GM13976 (cell line): Measurements from ENCODE around the gene HOXC6.

Experiments used
- DNase-seq: peaks from one replicate; pipeline ENCODE4 v3.0.0; 2012; ENCODE audit warnings: low spot score
- in situ Hi-C: fragments of 300-500 bp; cut with MboI; formaldehyde crosslinking; loops from one replicate; pipeline ENCODE4 v1.12.0; 2022; ENCODE audit warnings: low sequenced_read_pairs, mixed read lengths, inconsistent platforms; ENCODE audit not compliant: unreplicated experiment
- TF ChIP-seq, protein P1 (sequence below): IDR thresholded peaks from 2 replicates; pipeline ENCODE4 v1.5.1; 2012; ENCODE audit warnings: borderline replicate concordance, mild to moderate bottlenecking; ENCODE audit not compliant: insufficient read depth; ENCODE audit errors: extremely low read depth, missing control alignments, control extremely low read depth

HOXC6 gene

DNA sequence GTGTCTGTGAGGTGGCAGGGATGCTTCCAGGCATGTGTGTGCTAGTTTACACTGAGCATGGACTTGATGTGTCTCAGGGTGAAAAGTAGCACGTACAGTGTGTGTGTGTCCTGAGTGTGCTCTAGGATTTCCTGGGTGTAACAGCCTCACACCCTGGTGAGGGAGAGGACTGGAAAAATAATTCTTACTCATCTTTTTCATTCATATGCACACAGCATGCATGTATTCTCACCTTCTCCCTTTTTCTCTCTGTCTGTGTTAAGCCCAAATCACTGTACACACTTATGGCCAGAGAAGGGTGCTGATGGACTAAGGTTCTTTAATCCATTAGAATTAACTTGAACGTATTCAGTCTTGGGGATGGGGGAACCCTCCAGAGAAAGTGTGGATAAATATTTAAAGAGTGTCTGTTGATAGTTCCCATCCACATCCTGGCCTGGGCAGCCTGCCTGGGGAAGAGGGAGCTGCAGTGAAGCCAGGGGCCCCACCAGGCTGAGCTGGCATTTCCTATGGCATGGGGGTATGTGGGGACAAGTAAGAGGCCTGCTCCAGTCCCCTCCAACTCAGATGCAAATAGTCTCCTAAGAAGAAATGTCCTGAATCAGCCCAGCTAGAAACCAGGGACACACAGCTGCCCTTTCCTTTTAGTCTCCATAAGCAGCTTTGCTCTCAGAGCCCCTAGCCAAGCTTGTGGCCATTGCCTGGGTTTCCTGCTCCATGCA, 20.5 kb upstream of the HOXC6 start:
- DNase-seq = no peak
- TF ChIP-seq, protein P1, sequence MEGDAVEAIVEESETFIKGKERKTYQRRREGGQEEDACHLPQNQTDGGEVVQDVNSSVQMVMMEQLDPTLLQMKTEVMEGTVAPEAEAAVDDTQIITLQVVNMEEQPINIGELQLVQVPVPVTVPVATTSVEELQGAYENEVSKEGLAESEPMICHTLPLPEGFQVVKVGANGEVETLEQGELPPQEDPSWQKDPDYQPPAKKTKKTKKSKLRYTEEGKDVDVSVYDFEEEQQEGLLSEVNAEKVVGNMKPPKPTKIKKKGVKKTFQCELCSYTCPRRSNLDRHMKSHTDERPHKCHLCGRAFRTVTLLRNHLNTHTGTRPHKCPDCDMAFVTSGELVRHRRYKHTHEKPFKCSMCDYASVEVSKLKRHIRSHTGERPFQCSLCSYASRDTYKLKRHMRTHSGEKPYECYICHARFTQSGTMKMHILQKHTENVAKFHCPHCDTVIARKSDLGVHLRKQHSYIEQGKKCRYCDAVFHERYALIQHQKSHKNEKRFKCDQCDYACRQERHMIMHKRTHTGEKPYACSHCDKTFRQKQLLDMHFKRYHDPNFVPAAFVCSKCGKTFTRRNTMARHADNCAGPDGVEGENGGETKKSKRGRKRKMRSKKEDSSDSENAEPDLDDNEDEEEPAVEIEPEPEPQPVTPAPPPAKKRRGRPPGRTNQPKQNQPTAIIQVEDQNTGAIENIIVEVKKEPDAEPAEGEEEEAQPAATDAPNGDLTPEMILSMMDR = no peak
- in situ Hi-C loops = no loop called here

DNA sequence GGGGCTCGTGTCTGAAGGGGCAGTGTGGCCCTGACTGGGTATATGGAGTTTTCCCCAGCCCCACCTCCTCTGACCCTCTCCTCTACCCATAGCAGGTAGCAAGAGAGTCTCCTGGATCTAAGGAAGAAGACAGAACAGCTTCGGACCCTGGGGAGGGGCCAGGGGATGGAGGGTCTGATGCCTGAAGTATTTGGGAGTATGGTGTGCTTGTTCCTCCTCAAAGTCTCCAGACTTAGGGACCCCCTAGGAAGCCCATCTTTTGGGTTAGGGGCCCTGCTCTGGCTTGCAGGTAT, 20.0 kb upstream of the HOXC6 start:
- no peak for DNase-seq
- TF ChIP-seq, protein P1 = no peak
- in situ Hi-C loops = no loop called here

DNA sequence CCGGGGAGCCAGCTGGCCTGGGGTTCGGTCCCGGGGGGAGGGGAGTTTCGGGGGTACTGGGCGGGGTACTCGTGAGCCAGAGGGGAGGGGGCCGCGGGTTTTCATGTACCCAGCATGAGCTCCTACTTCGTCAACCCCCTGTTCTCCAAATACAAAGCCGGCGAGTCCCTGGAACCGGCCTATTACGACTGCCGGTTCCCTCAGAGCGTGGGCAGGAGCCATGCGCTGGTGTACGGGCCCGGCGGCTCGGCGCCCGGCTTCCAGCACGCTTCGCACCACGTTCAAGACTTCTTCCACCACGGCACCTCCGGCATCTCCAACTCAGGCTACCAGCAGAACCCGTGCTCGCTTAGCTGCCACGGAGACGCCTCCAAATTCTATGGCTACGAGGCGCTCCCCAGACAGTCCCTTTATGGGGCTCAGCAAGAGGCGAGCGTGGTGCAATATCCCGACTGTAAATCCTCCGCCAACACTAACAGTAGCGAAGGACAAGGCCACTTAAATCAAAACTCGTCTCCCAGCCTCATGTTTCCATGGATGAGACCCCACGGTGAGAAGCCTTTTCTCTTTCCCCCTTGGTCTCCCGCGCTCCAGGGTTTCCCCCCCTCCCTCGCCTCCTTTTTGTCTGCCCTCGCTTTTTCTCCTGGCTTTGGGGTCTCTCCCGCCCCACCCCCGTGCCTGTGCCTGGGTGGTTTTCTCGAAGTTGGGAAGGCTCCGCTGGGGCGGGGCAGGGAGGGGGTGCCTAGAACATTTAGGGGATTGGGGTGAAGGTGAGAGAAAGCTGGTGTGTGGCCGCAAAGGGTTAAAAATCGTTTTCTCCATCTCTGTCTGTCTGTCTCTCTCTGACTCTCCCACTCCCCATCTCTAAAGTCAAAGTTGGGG, 18.8 kb upstream of the HOXC6 start:
- in situ Hi-C loops = no loop called here
- TF ChIP-seq, protein P1 = no peak

DNA sequence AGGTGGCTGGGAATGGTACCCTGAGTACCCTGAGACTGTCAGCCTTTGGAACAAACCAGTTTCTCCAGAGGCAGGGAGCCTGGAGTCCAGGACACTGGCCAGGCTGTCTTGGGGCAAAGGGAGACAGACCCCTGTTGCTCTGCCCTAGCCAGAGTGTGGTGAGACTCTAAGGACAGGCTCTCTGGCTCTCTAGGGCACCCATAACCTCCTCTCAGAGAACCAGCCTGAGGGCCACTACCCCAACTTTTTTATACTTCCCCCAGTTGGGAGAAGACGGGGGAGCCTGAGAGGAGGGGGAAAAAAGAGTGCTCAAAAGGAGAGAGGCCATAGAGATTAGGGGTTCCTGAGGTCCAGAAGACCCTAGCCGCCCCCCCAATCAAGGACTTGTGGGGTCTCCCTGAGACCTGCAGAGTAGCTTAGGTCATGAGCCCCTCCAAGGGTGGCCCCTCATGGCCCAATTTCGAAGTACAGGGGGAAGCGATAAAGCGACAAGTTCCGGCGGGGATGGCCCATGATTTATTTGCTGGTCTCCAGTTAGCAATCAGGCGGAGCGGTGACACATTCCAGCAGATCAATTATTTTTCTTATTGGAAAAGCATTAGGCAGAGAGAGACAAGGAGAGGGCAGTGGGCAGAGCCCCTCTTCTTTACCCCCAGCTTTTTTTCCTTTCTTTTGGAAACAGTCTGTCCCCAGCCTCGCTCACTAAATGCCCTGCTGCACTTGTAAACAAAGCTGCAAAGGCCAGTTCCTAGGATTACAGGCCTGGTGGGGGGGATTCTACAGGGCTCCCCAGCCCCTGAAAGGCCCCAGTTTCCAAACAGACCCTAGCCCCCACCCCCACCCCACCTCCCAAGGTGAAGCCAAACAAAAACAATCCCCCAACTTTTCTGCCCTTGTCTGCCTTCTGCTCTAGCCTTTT, 17.9 kb upstream of the HOXC6 start:
- no peak for DNase-seq
- in situ Hi-C loops = no loop called here
- TF ChIP-seq, protein P1 = no peak

More for the DNA sequence above, 18.8 kb upstream of the HOXC6 start:
- DNase-seq = no peak

DNA sequence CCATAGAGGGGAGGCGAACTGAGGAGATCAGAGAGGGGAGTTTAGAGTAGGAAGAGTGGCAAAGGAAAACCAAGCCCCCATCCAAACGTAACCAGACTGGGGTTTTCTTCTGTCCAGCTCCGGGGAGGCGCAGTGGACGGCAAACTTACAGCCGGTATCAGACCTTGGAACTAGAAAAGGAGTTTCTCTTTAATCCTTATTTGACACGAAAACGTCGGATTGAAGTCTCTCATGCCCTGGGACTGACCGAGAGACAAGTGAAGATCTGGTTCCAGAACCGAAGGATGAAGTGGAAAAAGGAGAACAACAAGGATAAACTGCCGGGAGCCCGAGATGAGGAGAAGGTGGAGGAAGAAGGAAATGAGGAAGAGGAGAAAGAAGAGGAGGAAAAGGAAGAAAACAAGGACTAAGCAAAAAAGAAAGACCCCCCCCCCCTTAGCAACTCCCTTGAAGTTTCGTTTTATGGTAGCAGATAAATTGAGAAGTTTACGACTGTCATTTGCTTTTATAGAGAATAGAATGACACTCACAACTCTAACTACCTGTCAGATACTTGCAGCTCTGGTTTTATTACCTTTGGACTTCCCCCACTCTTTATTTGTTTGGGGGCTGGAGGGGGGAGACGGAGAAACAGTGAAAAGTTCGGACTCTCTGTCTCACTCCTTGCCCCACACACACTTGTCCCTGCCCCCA, 17.1 kb upstream of the HOXC6 start:
- in situ Hi-C loops = no loop called here
- no peak for DNase-seq
- TF ChIP-seq, protein P1 = no peak
